Measurements from ENCODE around the gene OR2G6.

The OR2G6 gene

GRCh38 chr1:248576260-248576980, 68.5 kb downstream of the OR2G6 start:
- H3K4me3 ChIP-seq (ENCODE audit: extremely low read depth, insufficient read depth, low read length, poor library complexity, severe bottlenecking): no peak overlapping the region
- H3K36me3 ChIP-seq (ENCODE audit: control insufficient read depth, insufficient read depth, low read length): no peaks in the 10 kb centered on the region
- H3K4me1 ChIP-seq (ENCODE audit: control insufficient read depth, insufficient read depth, low read length, poor library complexity, severe bottlenecking): no peaks in the 10 kb centered on the region
- no peak overlapping the region for H3K27ac ChIP-seq (ENCODE audit: low read depth, low read length, severe bottlenecking)
- WGBS, 2 experiments (ENCODE audit: insufficient coverage in 2 of 2): 70 to 82% methylated on average over 3 of the region's 9 CpGs
- H3K9me3 ChIP-seq (ENCODE audit: control insufficient read depth, low read length): peaks cover 14% of the 10 kb centered on the region

Data from mesodermal cell (in vitro differentiated cells).